ENCODE data around the gene EPHB6. TPM values are rescaled to one million over a fixed set of nuclear protein-coding genes. Genes with fewer than 3 reads are reported as not detected.

EPHB6 gene
- total RNA-seq = 10 to 100 TPM; 50.7 to 55.8 TPM
- polyA plus RNA-seq (2013, experiment 1 of 2) = 33.1 TPM
- polyA plus RNA-seq (2013, experiment 2 of 2) = 46.4 TPM
- total RNA-seq = 7.0 to 123 (median 47.8) reads per million in 172 experiments

DNA sequence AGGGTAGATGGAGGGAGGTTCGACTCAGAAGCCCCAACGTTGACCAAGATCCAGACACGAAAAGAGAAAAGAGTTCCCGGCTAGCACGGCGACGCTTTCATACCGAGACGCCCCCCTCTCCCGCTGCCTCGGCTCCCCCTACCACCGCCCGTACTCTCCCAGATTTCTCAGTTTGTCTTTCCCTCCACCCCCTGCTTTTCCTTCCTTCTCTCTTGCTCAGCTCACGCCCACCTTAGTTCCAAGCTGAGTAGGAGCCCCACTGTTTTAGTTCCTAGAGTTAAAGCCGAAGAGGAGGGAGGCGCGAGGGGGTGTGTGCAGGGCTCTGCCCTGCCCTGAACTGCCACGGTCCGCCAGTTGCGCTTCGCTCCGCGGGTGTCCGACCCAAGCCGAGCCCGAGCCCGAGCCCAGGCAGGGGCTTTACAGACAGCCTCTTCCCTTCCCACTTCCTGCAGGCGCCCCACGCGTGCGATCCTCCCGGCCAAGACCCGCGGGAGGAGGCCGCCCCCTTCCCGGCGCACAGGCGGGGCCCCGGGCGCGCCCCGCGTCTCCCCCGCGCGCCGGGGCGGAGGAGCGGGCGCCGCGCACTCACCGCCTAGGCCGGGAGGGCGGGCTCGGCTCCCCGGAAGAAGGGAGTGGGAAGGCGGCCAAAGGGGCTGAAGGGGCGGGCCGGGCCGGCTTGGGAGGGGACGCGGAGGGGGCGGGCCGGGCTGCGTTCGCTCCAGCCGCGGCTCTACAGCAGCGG, at the start of gene EPHB6:
EPHB6 (plus strand) TSS at position 705 of the 742 bp plus-strand sequence. CDS start 8,152 bp downstream, outside the sequence.
- H3K36me3 ChIP-seq (ENCODE audit: insufficient read depth, low read length) = no peaks in the 10 kb centered on the region
- no peaks in the 10 kb centered on the region for H3K27me3 ChIP-seq (ENCODE audit: control insufficient read depth in 1 of 2, insufficient read depth in 2 of 2, low read length in 2 of 2)
- peak within 1 kb of the TSS; percentile 87 for H3K4me3 ChIP-seq (ENCODE audit: low read length)
- Mint-ChIP-seq H3K4me1 (ENCODE audit: low read depth) (peaks cover 56% of the 10 kb centered on the region), H3K27ac (peak within 1 kb of the TSS; percentile 85), H3K9me3 (no peaks in the 10 kb centered on the region), H3K4me3 (peak within 1 kb of the TSS; percentile 95), H3K36me3 (ENCODE audit: low read depth) (peaks cover 11% of the 10 kb centered on the region), H3K27me3 (no peaks in the 10 kb centered on the region)
- no peaks in the 10 kb centered on the region for H3K9me3 ChIP-seq (ENCODE audit: control insufficient read depth in 1 of 2, insufficient read depth in 1 of 2, low read length in 2 of 2)
- no peak for TF ChIP-seq CTCF (IDR thresholded peaks at IDR 0.05)
- ATAC-seq (ENCODE audit: poor library complexity) = peak; percentile 56
- peak; percentile 26 to 78 (median 58) for DNase-seq
- peaks cover 30% of the 10 kb centered on the region for H3K4me1 ChIP-seq (ENCODE audit: insufficient read depth, low read length)
- intact Hi-C loops (cut with DNase I, micrococcal nuclease) = loop anchor here (1.0 to 10.0 kb wide), 7 partner anchors 42 to 530 kb away; partner anchors contain the start of genes CASP2 (in 1 of the 2), TMEM139 (in 1 of the 2) and ZYX (in 1 of the 2)
- CTCF ChIA-PET = interaction anchor here (0.7 to 2.2 kb wide), 15 partner anchors 8 to 508 kb away, joined by 3 to 11 read pairs (median 3); no protein-coding TSS in a partner anchor
- peak within 1 kb of the TSS; percentile 24 to 41 for H3K27ac ChIP-seq (ENCODE audit: low read depth in 1 of 2, low read length in 2 of 2)
- POLR2A ChIA-PET = interaction anchor here (0.8 to 3.5 kb wide), 17 partner anchors 8 to 528 kb away, joined by 3 to 40 read pairs (median 5); no protein-coding TSS in a partner anchor

DNA sequence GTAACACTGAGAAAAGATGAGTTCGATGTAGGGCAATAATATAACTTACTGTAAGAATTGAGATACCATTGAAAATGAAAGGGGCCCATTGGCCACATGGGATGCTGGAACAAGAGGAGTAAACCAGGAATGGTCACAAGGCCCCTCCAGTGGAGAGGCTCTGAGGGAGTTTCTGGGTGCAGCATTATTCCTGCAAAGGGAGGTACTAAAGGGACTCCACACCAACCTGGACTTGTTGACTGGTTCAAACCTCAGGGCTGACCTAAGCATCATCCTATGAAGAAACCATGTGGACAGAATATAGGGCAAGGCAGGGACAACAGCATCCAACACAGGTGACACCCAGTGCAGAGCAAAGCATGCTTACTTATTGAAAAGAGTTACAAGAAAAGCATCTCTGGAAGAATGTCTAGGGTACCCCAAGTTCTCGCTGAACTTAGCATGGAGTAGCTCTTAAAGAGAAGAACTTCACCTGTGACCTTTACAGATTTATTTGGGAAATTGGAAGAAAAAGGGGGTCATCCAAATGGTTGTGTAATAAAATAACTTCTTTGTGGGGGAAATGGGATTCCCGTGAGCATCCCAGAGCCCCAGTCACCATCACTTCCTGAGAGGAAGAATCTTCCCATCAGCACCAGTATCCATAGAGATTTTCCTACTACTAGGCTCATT, 49.4 kb upstream of the EPHB6 start:
- ATAC-seq (ENCODE audit: poor library complexity) (no peak), DNase-seq (peak in 3 of 14 experiments; percentile 13 to 37 (median 20))
- POLR2A ChIA-PET = interaction anchor here (0.7 to 30.9 kb wide), 11 partner anchors 10 to 506 kb away, joined by 3 to 5733 read pairs (median 33); partner anchors contain the start of gene EPHB6
- H3K4me3 Mint-ChIP-seq = peak overlapping the region; percentile 79
- intact Hi-C loops (cut with DNase I, micrococcal nuclease) = loop anchor here in 1 of 2 experiments (5.0 kb wide), 1 partner anchor 577 kb away; the partner anchor contains the start of gene ZYX
- H3K9me3 Mint-ChIP-seq = no peaks in the 10 kb centered on the region
- Histone ChIP-seq H3K9me3 (ENCODE audit: control insufficient read depth in 1 of 2, insufficient read depth in 1 of 2, low read length in 2 of 2) (no peaks in the 10 kb centered on the region), H3K27me3 (ENCODE audit: control insufficient read depth in 1 of 2, insufficient read depth in 2 of 2, low read length in 2 of 2) (no peaks in the 10 kb centered on the region), H3K4me1 (ENCODE audit: insufficient read depth, low read length) (peaks cover 99% of the 10 kb centered on the region), H3K36me3 (ENCODE audit: insufficient read depth, low read length) (peaks cover 37% of the 10 kb centered on the region), H3K4me3 (ENCODE audit: low read length) (peak overlapping the region; percentile 14), H3K27ac (ENCODE audit: low read depth in 1 of 2, low read length in 2 of 2) (peak overlapping the region; percentile 95 to 99)
- no peak for TF ChIP-seq CTCF (IDR thresholded peaks at IDR 0.05)
- peak overlapping the region; percentile 98 for H3K27ac Mint-ChIP-seq
- peaks cover 98% of the 10 kb centered on the region for H3K4me1 Mint-ChIP-seq (ENCODE audit: low read depth)
- H3K27me3 Mint-ChIP-seq = no peaks in the 10 kb centered on the region
- peaks cover 64% of the 10 kb centered on the region for H3K36me3 Mint-ChIP-seq (ENCODE audit: low read depth)
- CTCF ChIA-PET = interaction anchor here (1.2 kb wide), 1 partner anchor 173 kb away, joined by 3 read pairs; no protein-coding TSS in a partner anchor

GRCh38 chr7:142806022-142806356, 48.9 kb upstream of the EPHB6 start:
- TF ChIP-seq CTCF (IDR thresholded peaks at IDR 0.05) = no peak
- H3K4me1 ChIP-seq (ENCODE audit: insufficient read depth, low read length) = peaks cover 96% of the 10 kb centered on the region
- POLR2A ChIA-PET = interaction anchor here (0.7 to 30.9 kb wide), 11 partner anchors 9 to 507 kb away, joined by 3 to 5733 read pairs (median 33); partner anchors contain the start of gene EPHB6
- CTCF ChIA-PET = interaction anchor here (1.2 kb wide), 1 partner anchor 173 kb away, joined by 3 read pairs; no protein-coding TSS in a partner anchor
- no peaks in the 10 kb centered on the region for H3K9me3 Mint-ChIP-seq
- intact Hi-C loops (cut with DNase I, micrococcal nuclease) = loop anchor here in 1 of 2 experiments (5.0 kb wide), 1 partner anchor 576 kb away; the partner anchor contains the start of gene ZYX
- no peaks in the 10 kb centered on the region for H3K9me3 ChIP-seq (ENCODE audit: control insufficient read depth in 1 of 2, insufficient read depth in 1 of 2, low read length in 2 of 2)
- H3K4me3 Mint-ChIP-seq = peak overlapping the region; percentile 77
- H3K36me3 Mint-ChIP-seq (ENCODE audit: low read depth) = peaks cover 59% of the 10 kb centered on the region
- H3K27me3 Mint-ChIP-seq = no peaks in the 10 kb centered on the region
- peak in 3 of 14 experiments; percentile 6 to 39 (median 32) for DNase-seq
- peak overlapping the region; percentile 95 to 99 for H3K27ac ChIP-seq (ENCODE audit: low read depth in 1 of 2, low read length in 2 of 2)
- no peaks in the 10 kb centered on the region for H3K27me3 ChIP-seq (ENCODE audit: control insufficient read depth in 1 of 2, insufficient read depth in 2 of 2, low read length in 2 of 2)
- no peak for ATAC-seq (ENCODE audit: poor library complexity)
- H3K4me1 Mint-ChIP-seq (ENCODE audit: low read depth) = peaks cover 98% of the 10 kb centered on the region
- H3K4me3 ChIP-seq (ENCODE audit: low read length) = no peak overlapping the region
- H3K27ac Mint-ChIP-seq = peak overlapping the region; percentile 98
- H3K36me3 ChIP-seq (ENCODE audit: insufficient read depth, low read length) = peaks cover 32% of the 10 kb centered on the region

Data from CD4-positive, alpha-beta T cell (primary cell).